DMS 273 (cell line): Measurements from ENCODE around the gene SNRPN.
"Not testable (repeated sequence)": the region's sequence is repeated elsewhere in the genome, so short reads cannot be mapped to it uniquely, and the experiment has no call there.

ENCODE experiments used
- DNase-seq: peaks from one replicate; lab custom pipeline; 2025; ENCODE audit not compliant: unreplicated experiment; lab: John Stamatoyannopoulos, UW

Gene SNRPN

DNA sequence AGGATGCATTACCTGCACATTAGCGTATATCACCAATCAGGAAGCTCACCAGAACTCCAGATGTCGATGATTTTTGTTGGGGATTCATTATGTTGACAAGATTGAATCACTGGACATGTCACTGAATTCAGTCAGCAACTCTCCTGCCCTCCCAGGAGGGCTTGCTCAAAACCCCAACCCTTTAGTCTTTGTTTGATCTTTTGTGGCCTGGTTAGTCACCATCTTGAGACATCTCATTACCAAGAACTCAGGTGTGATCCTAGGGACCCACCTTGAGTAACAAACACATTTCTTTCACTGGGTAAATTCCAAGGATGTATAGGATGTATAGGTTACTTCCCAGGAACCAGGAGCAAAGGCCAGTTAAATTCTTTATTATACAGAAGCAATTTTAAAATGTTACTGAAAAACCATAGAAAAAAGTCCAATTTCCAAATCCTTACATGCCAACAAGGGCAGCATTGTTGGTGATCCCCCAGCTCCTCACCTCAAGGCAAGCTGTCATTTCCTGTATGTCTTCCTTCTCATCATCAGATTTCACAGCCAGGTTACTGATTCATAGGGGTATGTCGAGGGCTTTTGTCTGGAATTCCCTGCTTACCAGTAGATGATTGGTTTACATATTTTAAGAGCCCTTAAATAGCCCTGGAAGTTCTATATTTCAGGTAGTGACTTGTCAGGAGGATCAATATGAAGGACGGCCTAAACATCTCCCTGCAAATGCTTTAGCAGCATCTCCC is 11.7 kb downstream of the SNRPN start:
- DNase-seq = no peak

- no peak for DNase-seq
Observed at GRCh38 chr15:24971052-24971451, 16.3 kb downstream of the SNRPN start.

DNA sequence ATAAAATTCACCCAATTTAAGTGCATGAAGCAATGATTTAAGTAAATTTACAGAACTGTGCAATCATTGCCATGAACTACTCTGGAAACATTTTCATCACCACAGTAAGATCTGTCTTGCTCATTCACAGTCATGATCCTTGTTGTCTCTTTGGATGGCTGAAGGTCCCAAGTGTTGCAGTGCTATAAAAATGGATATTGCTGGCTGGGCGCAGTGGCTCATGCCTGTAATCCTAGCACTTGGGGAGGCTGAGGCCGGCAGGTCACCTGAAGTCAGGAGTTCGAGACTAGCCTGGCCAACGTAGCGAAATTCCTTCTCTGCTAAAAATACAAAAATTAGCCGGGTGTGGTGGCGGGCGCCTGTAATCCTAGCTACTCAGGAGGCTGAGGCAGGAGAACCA is 17.0 kb downstream of the SNRPN start:
- no peak for DNase-seq

GRCh38 chr15:24972707-24973106 is 17.9 kb downstream of the SNRPN start:
- not testable (repeated sequence) for DNase-seq

- peak; percentile 4 for DNase-seq
Observed at GRCh38 chr15:24976932-24977331, 22.1 kb downstream of the SNRPN start.

GRCh38 chr15:24977686-24978085 is 22.9 kb downstream of the SNRPN start:
- no peak for DNase-seq

- no peak for DNase-seq
Observed at GRCh38 chr15:24985224-24985623, 30.4 kb downstream of the SNRPN start.

DNA sequence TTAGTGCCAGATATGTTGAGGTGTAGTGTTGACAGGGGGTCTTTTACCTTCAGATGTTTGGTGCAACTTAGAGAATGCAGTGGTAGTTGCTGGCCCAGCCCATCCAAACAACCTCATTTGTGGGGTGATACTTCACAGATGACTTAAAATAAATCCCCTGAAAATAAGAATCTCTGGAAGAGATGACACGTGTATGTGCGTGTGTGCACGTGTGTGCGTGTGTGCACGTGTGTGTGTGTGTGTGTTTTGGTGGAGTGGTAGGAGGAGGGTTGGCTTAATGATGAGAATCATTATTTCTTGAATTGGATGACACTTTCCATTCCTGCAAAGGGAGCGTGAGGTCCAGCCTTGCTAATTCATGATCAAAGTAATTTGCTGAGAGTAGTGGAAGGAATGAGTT is 31.9 kb downstream of the SNRPN start:
- no peak for DNase-seq

- no peak for DNase-seq
Observed at GRCh38 chr15:25019434-25019833, 64.6 kb downstream of the SNRPN start.

DNA sequence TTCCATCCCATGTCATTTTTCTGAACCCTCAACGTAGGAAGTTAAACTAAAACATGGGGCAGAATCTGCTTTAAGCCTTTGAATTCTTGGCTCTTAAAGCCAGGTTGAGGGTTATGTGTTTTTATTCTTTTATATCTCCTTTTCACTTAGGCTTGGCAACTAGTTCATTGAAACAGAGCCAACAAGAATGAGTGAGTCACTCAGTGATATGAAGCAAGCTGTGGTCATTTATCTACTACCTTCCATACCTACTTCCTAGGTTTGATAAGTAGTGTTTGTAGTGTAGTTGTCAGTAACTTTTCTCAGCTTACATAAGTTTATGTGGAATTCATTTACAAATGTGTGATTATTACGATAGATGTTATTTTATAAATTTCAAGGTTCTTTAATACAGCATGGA is 67.4 kb downstream of the SNRPN start:
- DNase-seq = no peak
